NCI-H510A (cell line): Measurements from ENCODE around the gene GHDC.
"Not testable (repeated sequence)": the region's sequence is repeated elsewhere in the genome, so short reads cannot be mapped to it uniquely, and the experiment has no call there.

Source experiments
- DNase-seq: peaks from one replicate; lab custom pipeline; 2025; lab: John Stamatoyannopoulos, UW

Gene GHDC

GRCh38 chr17:42193969-42194899 is at the start of gene GHDC:
Gene GHDC (minus strand): TSS chr17:42194494. CDS start chr17:42193581, 913 bp downstream.
- peak; percentile 55 for DNase-seq

GRCh38 chr17:42243493-42243982 is 49.2 kb upstream of the GHDC start:
- no peak for DNase-seq

- DNase-seq, result no peak
Measured at GRCh38 chr17:42241871-42242270, 47.6 kb upstream of the GHDC start.

GRCh38 chr17:42240863-42241262 is 46.6 kb upstream of the GHDC start:
- DNase-seq, result not testable (repeated sequence)

- DNase-seq, result no peak
Measured at GRCh38 chr17:42240201-42240600, 45.9 kb upstream of the GHDC start.

- not testable (repeated sequence) for DNase-seq
Measured at GRCh38 chr17:42239576-42239975, 45.3 kb upstream of the GHDC start.

GRCh38 chr17:42236760-42237159 is 42.5 kb upstream of the GHDC start:
- DNase-seq, result no peak

GRCh38 chr17:42233994-42234393 is 39.7 kb upstream of the GHDC start:
- no peak for DNase-seq

GRCh38 chr17:42233156-42233555 is 38.9 kb upstream of the GHDC start:
- DNase-seq, result no peak

- DNase-seq, result no peak
Measured at GRCh38 chr17:42230225-42230624, 35.9 kb upstream of the GHDC start.

GRCh38 chr17:42227849-42228700 is 33.8 kb upstream of the GHDC start:
- DNase-seq, result no peak

GRCh38 chr17:42225646-42226045 is 31.4 kb upstream of the GHDC start:
- DNase-seq, result no peak

GRCh38 chr17:42224651-42225050 is 30.4 kb upstream of the GHDC start:
- DNase-seq, result no peak

GRCh38 chr17:42221886-42222745 is 27.8 kb upstream of the GHDC start:
- no peak for DNase-seq

- not testable (repeated sequence) for DNase-seq
Measured at GRCh38 chr17:42219280-42219679, 25.0 kb upstream of the GHDC start.

GRCh38 chr17:42214156-42214555 is 19.9 kb upstream of the GHDC start:
- DNase-seq, result no peak

GRCh38 chr17:42212382-42212781 is 18.1 kb upstream of the GHDC start:
- DNase-seq, result no peak

GRCh38 chr17:42211921-42212341 is 17.6 kb upstream of the GHDC start:
- DNase-seq, result not testable (repeated sequence)

- no peak for DNase-seq
Measured at GRCh38 chr17:42210046-42210445, 15.8 kb upstream of the GHDC start.

GRCh38 chr17:42206153-42206612 is 11.9 kb upstream of the GHDC start:
- DNase-seq, result not testable (repeated sequence)

- no peak for DNase-seq
Measured at GRCh38 chr17:42203354-42203753, 9.1 kb upstream of the GHDC start.
